HG02885 (cell line): ENCODE results near the gene FAM136A.
"Not testable (repeated sequence)": the region's sequence is repeated elsewhere in the genome, so short reads cannot be mapped to it uniquely, and the experiment has no call there.

Source experiments
- ATAC-seq: cut with Tn5 transposase; IDR thresholded peaks from one replicate; pipeline ENCODE4 v1.9.1; 2021; ENCODE audit warnings: mild to moderate bottlenecking; ENCODE audit not compliant: unreplicated experiment, poor library complexity

Gene FAM136A

GRCh38 chr2:70300771-70301343, 1.0 kb downstream of the FAM136A start:
- ATAC-seq, result no peak

GRCh38 chr2:70297828-70298227, 4.0 kb downstream of the FAM136A start:
- ATAC-seq, result not testable (repeated sequence)

- no peak for ATAC-seq
Measured at GRCh38 chr2:70283500-70284191, 18.2 kb downstream of the FAM136A start.

DNA sequence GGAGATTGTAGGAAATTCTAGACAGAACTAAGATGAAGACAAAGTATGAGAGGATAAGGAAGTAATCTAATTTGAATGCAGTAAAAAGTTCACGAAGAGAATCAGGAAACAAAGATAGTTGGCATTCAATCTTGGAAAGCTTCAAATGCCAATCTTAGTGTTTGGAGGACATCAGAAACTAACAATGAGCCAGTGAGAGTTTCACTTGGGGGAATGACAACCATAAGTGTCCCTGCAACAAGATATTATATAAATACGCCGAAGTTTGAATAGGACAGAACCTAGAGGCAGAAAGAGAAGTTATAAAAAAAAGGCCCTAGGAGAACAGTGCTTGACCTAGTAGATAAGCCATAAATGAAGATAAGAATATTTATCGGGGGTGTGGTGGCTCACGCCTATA, 19.4 kb downstream of the FAM136A start:
- no peak for ATAC-seq

DNA sequence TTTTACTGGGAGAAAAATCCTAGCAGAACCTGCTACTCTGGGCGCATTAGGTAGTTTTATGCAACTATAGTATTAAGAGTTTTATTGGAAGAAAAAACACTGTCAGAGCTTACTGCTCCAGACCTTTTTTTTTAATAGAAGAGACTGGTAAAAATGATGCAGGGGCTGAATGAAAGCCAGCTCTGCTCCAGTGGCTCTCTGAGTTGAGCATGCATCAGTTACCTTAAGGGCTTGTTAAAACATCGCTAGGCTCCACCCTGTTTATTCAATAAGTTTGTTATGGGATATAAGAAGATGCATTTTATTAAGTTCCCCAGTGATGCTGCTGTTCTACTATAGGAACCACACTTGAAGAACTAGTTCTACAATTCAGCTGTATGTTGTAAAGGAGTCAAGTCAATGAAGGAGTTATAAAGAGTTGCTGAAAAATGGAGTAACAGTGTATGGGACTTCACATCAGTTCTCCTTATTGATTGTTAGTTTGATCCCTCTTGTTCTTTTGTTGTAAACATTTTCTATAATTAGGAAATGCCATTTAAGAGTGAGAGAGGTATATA, 21.5 kb downstream of the FAM136A start:
- ATAC-seq, result no peak

GRCh38 chr2:70270323-70270722, 31.5 kb downstream of the FAM136A start:
- no peak for ATAC-seq

GRCh38 chr2:70269422-70270302, 32.2 kb downstream of the FAM136A start:
- ATAC-seq, result not testable (repeated sequence)

DNA sequence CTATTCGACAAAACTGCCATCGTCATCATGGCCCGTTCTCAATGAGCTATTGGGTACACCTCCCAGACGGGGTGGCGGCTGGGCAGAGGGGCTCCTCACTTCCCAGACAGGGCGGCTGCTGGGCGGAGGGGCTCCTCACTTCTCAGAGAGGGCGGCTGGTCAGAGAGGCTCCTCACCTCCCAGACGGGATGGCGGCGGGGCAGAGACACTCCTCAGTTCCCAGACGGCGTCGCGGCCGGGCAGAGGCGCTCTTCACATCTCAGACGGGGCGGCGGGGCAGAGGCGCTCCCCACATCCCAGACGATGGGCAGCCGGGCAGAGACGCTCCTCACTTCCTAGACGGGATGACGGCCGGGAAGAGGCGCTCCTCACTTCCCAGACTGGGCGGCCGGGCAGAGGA, 34.9 kb downstream of the FAM136A start:
- ATAC-seq, result not testable (repeated sequence)

GRCh38 chr2:70261501-70261900, 40.4 kb downstream of the FAM136A start:
- ATAC-seq, result no peak

GRCh38 chr2:70258532-70258875, 43.4 kb downstream of the FAM136A start:
- peak; percentile 9 for ATAC-seq

DNA sequence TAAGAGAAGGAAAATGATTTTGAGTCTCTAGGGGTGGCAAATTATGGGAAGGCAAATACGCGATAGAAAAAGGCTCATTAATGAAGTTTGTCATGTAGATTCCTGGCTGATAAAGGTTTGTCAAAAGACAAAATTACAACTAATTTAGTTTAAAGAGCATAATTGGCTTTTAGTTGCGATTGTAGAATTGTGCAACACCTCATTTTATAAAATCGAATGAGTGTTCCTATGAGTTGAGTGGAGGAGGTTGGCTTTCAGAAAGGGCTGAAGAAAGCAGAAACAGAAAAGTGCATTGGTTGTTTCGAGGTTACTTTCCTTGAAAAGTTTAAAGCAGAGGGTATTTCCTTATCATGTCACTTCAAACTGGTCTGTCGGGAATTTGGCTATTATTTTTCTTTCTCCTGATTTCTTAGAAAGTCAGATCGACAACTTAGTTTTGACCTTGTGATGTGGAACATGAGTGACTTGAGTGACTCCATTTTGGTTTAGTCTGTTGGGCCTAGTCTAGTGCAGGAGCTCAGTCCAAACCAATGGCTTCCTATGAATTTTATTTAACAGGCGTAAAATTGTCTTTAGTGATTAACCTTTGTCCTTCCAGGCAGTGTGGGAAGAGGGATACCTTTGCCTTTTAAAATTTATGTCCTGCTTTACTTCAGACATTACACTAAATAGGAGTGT, 46.1 kb downstream of the FAM136A start:
- ATAC-seq, result no peak

GRCh38 chr2:70250434-70250833, 51.4 kb downstream of the FAM136A start:
- no peak for ATAC-seq

DNA sequence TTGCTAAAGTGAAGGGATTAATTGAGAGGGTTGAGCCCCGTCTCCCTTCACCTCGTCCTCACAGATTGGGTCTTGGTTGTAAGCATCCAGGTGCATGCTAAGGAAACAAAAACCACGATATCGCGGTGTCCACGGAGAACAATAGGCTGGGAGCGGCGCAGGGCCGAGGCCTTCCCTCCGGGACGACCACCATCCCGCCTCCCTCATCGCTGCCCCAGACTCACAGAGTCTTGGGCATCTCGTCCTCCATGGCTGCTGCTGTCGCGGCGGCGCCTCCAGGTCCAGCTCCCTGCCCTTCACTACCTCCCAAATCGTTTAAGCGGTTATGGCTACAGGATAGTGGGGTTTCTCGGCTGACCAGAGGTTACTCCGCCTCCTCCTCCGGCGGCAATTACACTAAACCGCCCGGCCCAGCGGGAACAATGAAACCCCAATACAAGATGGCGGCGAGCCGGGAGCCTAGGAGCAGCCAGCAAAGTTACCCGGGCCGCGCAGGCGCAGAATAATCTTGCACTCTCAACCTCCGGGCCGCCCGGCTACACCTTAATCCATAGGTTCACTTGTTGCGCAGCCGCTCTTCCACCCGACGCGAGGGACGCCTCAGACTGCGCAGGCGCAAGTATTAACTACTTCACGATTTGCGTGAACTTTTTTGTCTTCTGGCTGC, 53.6 kb downstream of the FAM136A start, which contains the start of gene TIA1:
Gene TIA1, minus strand, starts transcription at position 448 of the 667 bp plus-strand sequence. Its CDS starts 198 bp downstream, at position 250.
- ATAC-seq, result peak; percentile 97

DNA sequence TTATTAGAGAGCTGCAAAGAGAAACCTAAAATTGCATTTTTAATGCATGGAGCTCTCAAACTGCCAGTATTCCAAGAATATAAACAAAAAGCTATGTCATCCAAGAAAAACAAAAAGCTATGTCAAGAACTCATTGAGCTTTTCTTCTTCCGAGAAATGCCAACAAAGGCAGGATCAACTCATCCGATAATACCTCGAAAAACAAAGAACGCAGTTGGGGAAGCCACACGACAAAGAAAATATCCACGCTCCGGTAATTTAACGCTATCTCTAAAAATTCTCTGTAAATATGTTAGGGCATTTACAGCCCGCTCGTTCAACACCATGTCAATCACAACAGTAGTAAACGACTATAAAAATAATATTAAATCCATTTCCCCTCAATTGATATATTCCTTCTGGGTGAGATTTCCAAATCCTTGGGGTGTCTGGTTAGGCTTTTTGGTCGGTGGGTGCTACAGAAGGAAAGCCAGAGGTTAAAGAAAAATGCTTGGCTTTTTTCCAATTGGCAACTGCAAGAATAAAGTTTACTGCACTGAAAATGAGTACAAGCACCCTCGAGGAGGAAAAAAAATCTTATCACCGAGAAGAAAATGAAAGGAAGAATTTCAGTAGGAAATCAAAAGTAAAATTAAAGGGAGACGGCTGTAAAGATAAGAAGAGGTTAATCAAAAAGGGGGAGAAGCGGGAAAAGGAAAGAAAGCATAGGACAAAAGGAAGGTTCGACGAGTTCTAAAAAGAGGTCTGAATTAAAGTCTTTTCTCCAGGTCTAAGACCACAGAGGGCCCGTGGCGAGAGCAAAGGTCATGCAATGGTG, 54.3 kb downstream of the FAM136A start:
- ATAC-seq, result no peak
